Esophagus muscularis mucosa (tissue), 3 donors: ENCODE data around the gene KCNQ1.

ENCODE experiments used
- POLR2A ChIP-seq: fragments of 450-650 bp; IDR thresholded peaks from one replicate; pipeline ENCODE4 v1.6.1; 2017; ENCODE audit warnings: antibody characterized with exemption, moderate library complexity, mild to moderate bottlenecking, low read depth
- POLR2AphosphoS5 ChIP-seq, 2 donors: sonication (generic); formaldehyde crosslinking; IDR thresholded peaks; one replicate each; pipeline ENCODE4 v1.6.1; 2017; ENCODE audit warnings: antibody characterized with exemption in 2 of 2
- TF ChIP-seq, protein P1 (sequence below), 3 experiments: fragments of 200-600 bp in 2 of 3; fragments of 450-650 bp in 1 of 3; sonication (generic) in 2 of 3; IDR thresholded peaks; one replicate each; pipeline ENCODE4 v1.5.1; 2017 to 2019; ENCODE audit warnings: antibody characterized with exemption in 3 of 3, mild to moderate bottlenecking in 2 of 3, moderate library complexity in 1 of 3

- TF ChIP-seq, protein P1, sequence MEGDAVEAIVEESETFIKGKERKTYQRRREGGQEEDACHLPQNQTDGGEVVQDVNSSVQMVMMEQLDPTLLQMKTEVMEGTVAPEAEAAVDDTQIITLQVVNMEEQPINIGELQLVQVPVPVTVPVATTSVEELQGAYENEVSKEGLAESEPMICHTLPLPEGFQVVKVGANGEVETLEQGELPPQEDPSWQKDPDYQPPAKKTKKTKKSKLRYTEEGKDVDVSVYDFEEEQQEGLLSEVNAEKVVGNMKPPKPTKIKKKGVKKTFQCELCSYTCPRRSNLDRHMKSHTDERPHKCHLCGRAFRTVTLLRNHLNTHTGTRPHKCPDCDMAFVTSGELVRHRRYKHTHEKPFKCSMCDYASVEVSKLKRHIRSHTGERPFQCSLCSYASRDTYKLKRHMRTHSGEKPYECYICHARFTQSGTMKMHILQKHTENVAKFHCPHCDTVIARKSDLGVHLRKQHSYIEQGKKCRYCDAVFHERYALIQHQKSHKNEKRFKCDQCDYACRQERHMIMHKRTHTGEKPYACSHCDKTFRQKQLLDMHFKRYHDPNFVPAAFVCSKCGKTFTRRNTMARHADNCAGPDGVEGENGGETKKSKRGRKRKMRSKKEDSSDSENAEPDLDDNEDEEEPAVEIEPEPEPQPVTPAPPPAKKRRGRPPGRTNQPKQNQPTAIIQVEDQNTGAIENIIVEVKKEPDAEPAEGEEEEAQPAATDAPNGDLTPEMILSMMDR (IDR thresholded peaks at IDR 0.05), result no peak
- no peak for TF ChIP-seq POLR2A
- TF ChIP-seq POLR2AphosphoS5 (IDR thresholded peaks at IDR 0.05), result no peak
Measured at GRCh38 chr11:2414616-2415015, 30.2 kb upstream of the KCNQ1 start.
